Gastrocnemius medialis (tissue), 4 donors: Measurements from ENCODE around the gene NPAS2.

Source experiments
- CTCF ChIP-seq, 5 experiments: fragments of 450-650 bp in 3 of 5; fragments of 200-600 bp in 2 of 5; sonication (generic) in 2 of 5; IDR thresholded peaks in 4 of 5; conservative IDR thresholded peaks in 1 of 5; 1 replicate in 4 of 5; 2 replicates in 1 of 5; pipeline ENCODE4 v1.5.1; 2016 to 2019; ENCODE audit warnings: antibody characterized with exemption in 5 of 5, mild to moderate bottlenecking in 3 of 5, moderate library complexity in 3 of 5
- POLR2A ChIP-seq, 2 donors: fragments of 450-650 bp; IDR thresholded peaks; one replicate each; pipeline ENCODE4 v1.6.1; 2017; ENCODE audit warnings: antibody characterized with exemption in 2 of 2, mild to moderate bottlenecking in 2 of 2, moderate library complexity in 2 of 2

- no peak for TF ChIP-seq CTCF (IDR thresholded peaks at IDR 0.05 in 4 of 5, conservative IDR thresholded peaks at IDR 0.05 in 1 of 5)
- TF ChIP-seq POLR2A (IDR thresholded peaks at IDR 0.05), result no peak
Measured at GRCh38 chr2:100882645-100883613, 63.0 kb downstream of the NPAS2 start.
